ENCODE measurements around the gene MRPL36.
A peak's percentile ranks its signal among the peaks of the same experiment; 100 is the strongest.
"Not testable (repeated sequence)": the region's sequence is repeated elsewhere in the genome, so short reads cannot be mapped to it uniquely, and the experiment has no call there.

The MRPL36 gene

DNA sequence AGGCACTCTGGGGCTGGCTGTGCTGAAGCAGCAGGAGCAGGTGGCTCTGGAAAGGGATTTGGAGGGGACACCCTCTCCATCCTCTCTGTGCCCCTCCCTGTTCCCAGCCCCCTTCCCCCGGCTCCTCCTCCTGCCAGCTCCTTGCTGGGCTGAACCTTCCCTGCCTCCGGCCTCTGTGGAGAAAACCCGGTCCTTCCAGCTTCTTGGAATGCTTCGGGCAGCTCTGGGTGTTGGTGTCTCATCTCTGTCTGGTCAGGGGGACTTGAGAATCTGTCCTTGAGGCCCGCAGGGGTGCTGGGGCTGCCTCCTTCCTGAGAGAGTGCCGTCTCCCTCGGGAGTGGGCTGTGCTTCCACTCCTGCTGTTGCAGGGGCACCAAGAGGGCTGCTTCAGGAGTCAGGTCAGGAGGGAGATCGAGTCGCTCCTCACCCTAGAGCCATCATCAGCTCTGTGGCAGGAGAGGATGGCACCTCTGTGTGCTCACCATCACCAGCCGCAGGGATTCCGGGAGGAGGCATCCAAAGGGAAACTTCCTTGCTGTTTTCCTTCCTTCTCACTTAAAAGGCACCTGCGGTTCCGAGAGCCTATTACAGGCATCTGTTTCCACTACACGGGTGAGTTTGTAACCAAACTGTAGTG, 32.2 kb upstream of the MRPL36 start:
- DNase-seq: peak; percentile 69

DNA sequence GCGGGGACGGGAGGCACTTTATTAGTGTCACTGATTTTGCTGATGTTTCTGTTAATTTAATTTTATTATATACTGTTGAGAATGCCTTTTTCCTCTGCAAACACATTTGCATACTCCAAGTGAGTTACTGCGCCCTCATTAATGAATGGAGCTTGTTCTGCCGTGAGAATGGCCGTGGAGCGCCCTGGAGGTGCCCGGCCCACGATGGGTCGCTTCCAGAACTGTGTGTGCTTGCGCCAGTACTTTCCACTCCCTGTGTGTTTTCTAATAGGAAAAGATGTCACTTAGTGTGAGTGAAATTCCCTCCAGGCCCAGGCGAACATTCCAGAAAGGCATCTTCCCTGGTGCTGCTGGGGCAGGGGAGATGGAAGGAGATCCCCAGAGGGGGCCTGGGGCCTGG, 31.6 kb upstream of the MRPL36 start:
- no peak for DNase-seq

- no peak for DNase-seq
These were observed 31.1 kb upstream of the MRPL36 start for GRCh38 chr5:1830571-1831228.

GRCh38 chr5:1827886-1828397, 28.3 kb upstream of the MRPL36 start:
- DNase-seq: no peak

- no peak for DNase-seq
These were observed 27.6 kb upstream of the MRPL36 start for GRCh38 chr5:1827025-1827885.

DNA sequence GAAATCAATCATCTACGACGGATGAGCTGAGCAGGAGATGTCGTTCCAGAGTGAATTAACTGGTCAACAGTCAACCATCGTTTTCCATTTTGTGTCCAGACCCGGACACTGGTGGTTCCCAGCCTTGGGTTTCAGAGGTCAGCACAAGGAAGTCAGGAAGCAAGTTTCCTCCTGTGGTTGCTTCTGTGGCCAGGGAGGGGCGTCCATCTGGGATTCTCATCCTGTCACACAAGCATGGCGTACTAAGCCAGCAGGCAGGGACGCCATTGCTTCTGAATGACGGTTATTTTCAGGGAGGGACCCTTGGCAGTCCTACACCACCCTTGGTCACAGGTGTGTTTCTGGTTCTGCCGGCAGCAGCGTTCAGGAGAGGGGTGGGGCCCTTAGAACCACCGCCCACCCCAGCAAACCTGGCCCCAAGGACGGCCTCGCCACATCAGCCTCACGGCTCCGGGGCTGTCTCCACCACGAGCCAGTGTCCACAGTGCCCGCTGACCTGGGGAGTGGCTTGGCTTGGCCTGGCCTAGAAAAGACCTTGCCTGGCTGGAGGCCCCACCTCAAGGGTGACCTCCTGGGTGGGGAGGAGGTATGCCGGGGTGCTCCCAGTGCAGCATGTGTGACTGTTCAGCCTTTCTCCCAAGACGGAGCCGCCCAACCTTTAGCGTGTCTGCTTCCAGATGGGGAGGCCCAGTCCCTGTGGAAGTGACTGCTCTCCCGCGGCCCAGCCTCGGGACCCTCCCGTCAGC, 26.8 kb upstream of the MRPL36 start:
- DNase-seq: no peak

- DNase-seq: no peak
These were observed 25.5 kb upstream of the MRPL36 start for GRCh38 chr5:1824903-1825841.

GRCh38 chr5:1824109-1824821, 24.6 kb upstream of the MRPL36 start:
- DNase-seq: no peak

DNA sequence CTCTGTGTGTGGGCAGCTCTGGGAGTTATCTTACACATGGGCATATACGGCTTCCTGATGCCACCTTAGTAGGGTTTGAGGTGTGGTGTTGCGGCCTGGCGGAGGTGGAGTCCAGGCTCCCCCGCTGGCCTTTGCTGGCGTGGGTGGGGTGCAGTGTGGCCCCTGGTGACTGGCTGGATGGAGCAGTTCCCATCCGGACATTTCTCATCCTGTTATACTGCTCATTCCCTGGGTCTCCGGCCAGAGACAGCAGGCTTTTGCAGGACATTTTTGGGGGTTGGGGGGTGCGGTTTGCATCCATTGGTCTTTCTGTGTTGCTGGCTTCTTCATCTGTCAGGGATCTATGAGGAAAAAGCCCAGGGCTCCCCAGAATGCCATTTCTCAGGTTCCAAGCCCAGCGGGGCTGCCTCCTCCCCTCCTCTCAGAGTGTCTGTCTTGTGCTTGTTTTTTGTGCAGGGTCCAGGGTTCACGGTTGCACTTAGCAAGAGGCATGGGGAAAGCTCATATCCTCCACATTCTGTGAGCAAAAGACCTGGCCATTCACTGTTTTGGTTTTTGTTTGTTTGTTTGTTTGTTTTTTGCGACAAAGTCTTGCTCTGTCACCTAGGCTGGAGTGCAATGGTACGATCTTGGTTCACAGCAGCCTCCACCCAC, 23.9 kb upstream of the MRPL36 start:
- DNase-seq: no peak

DNA sequence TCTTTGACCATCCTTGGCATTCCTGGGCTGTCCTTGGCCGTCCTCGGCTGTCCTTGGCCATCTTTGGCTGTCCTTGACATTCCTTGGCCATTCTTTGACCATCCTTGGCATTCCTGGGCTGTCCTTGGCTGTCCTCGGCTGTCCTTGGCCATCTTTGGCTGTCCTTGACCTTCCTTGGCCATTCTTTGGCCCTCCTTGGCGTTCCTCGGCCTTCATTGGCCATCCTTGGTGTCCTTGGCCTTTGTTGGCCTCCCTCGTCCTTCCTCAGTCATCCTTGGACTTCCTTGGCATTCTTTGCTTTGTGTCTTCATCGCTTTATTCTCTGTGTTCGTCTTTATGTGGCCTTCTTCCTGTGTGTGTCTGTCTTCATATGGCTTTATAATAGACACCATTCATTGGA, 22.2 kb upstream of the MRPL36 start:
- DNase-seq: no peak

DNA sequence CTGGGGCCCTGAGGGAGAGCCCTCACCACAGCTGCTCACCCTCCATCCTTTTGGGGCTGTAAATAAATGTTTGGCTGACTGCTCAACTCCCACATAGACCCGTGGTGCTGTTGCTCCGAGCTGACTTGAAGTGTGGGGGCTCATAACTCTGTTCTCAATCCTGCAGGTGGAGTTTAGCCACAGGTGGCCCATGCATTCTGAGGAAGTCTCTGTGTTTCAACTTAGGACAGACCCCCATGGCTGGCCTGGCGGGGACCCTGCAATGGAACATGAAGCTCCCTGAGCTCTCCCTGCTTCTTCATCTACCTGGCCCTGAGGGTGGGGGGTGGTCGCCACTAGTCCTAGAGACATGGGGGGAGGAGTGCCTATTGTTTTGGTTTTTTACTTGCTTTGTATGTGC, 21.3 kb upstream of the MRPL36 start:
- no peak for DNase-seq

GRCh38 chr5:1820381-1820780, 20.7 kb upstream of the MRPL36 start:
- peak; percentile 67 for DNase-seq

- DNase-seq: no peak
These were observed 19.8 kb upstream of the MRPL36 start for GRCh38 chr5:1819458-1819857.

GRCh38 chr5:1818784-1819183, 19.1 kb upstream of the MRPL36 start:
- no peak for DNase-seq

GRCh38 chr5:1817261-1818043, 17.8 kb upstream of the MRPL36 start:
- no peak for DNase-seq

- DNase-seq: not testable (repeated sequence)
These were observed 17.0 kb upstream of the MRPL36 start for GRCh38 chr5:1816495-1817089.

- no peak for DNase-seq
These were observed 16.2 kb upstream of the MRPL36 start for GRCh38 chr5:1815881-1816292.

- DNase-seq: no peak
These were observed 15.6 kb upstream of the MRPL36 start for GRCh38 chr5:1815071-1815786.

All from NCI-H82 (cell line).